Fibroblast of upper back skin (primary cell): Measurements from ENCODE around the gene GALNT14.
A peak's percentile ranks its signal among the peaks of the same experiment; 100 is the strongest.
"Not testable (repeated sequence)": the region's sequence is repeated elsewhere in the genome, so short reads cannot be mapped to it uniquely, and the experiment has no call there.

ENCODE experiments used
- DNase-seq: peaks from one replicate; pipeline ENCODE4 v3.0.0-alpha.2; 2013

The GALNT14 gene

DNA sequence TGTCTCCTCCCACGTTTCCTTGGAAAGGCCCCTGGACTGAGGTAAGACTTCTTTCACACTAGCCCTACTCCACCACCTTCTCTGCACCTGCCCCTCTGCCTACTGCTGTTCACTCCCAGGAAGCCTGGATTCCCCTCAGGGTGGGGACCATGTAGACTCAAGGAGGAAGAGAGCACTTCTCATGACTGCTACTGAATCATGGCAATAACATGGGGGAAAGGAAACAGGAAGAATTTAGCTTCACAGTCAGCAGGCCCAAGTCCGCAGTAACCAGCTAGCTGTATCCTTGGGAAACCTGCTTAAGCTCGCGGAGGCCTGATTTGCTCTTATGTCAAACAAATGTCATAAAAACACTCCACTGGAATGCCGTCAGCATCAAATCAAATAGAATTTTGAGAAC, 204.7 kb downstream of the GALNT14 start:
- DNase-seq, result no peak

- no peak for DNase-seq
Observed at GRCh38 chr2:30932870-30933269, 205.4 kb downstream of the GALNT14 start.

- no peak for DNase-seq
Observed at GRCh38 chr2:30931841-30932407, 206.3 kb downstream of the GALNT14 start.

DNA sequence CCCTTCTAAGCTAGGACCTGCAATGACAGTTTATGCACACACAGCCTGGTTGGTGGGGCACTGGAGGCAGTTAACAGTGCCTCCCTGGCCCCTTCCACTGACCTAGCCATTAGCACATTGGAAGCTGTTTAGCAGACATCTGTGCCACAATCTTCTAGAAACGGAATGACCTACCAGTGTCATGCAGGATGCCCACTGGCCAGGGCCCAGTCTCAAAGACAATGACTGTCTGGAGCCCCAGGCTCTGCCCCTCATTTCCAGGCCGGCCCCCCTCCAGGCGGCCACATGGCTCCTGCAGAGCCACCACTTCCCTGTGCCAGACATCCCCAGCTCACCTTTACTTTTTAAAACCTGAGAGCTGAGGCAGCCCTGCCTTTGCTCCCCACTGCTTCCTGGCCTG, 207.5 kb downstream of the GALNT14 start:
- no peak for DNase-seq

GRCh38 chr2:30927465-30928075, 210.7 kb downstream of the GALNT14 start:
- DNase-seq, result no peak

- DNase-seq, result no peak
Observed at GRCh38 chr2:30926606-30927005, 211.6 kb downstream of the GALNT14 start.

- no peak for DNase-seq
Observed at GRCh38 chr2:30923623-30924022, 214.6 kb downstream of the GALNT14 start.

GRCh38 chr2:30920511-30920910, 217.7 kb downstream of the GALNT14 start:
- no peak for DNase-seq

GRCh38 chr2:30915486-30915885, 222.8 kb downstream of the GALNT14 start:
- DNase-seq, result peak; percentile 7

- DNase-seq, result no peak
Observed at GRCh38 chr2:30914456-30914855, 223.8 kb downstream of the GALNT14 start.

GRCh38 chr2:30912056-30912455, 226.2 kb downstream of the GALNT14 start:
- DNase-seq, result no peak

- no peak for DNase-seq
Observed at GRCh38 chr2:30911327-30911726, 226.9 kb downstream of the GALNT14 start.

DNA sequence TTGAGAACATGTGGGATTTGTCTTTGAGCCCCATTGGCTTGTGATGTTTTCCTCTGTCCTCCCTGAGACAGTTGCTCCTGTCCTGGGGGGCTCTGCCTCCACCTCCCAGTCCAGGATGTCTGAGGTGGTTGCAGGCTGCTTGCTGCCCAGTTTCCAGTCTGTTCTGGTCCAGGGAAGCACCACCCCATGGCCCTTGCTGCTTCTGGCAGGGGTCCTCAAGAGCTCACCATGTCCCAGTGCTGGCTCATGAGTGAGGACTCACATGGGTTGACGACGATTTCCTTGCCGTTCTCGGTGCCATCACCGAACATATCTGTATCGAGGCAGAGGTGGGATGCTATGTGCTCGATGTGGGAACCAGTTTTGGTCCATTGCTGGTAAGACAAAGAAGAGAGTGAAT, 227.6 kb downstream of the GALNT14 start:
- DNase-seq, result no peak

GRCh38 chr2:30904437-30904836, 233.8 kb downstream of the GALNT14 start:
- not testable (repeated sequence) for DNase-seq

DNA sequence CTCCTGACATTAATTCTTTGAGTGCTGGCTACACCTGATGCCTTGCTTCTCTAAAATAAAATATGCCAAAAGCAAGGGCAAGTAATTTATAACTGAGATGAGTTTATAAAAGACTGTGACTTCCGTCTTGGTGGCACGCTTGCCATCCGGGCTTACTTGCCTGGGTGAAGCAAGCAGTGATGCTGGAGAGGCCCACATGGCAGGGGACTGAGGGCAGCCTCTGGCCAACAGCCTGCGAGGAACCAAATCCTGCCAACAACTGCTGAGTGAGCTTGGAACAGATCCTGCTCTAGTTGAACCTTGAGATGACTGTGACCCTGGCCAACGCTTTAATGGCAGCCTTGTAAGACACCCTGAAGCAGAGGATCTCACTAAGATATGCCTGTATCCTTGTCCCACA, 234.9 kb downstream of the GALNT14 start:
- no peak for DNase-seq

DNA sequence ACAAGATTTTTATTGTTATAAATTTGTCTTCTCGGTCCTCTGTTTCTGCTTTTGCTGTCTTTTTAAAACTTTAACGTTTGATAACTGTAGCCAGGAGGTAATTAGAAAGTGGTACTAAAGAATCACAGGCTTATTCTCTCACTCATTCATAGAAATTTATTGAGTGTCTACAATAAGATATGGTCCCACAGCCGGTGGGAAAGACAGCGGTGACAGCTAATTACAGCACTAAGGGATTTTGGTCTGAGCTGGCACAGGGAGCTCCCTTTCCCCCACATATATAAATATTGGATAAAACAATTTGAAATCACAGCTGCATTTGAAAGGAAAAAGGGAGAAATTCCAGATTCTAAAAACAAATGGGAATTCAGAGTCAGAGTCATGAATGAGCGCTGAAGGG, 237.9 kb downstream of the GALNT14 start:
- DNase-seq, result no peak

- no peak for DNase-seq
Observed at GRCh38 chr2:30899516-30900054, 238.7 kb downstream of the GALNT14 start.

DNA sequence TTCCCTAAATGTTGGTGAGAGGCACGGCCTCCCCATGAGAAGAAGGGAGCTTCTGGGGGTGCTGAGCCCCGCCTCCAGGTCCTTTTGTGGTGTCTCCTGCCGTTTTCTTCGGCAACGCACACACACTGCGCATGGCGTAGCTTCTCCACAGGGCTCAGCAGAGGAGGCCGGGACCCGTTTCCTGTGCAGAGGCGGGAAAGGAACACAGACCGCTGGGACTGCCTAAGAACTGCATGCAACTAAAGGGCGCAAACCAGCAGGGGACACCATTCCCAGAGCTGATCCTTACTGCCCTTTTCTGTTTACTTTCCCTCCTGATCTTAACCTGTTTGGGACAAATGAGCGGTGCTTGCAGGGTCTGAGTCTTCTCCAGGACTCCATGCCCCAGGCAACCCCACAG, 240.7 kb downstream of the GALNT14 start:
- DNase-seq, result no peak

- DNase-seq, result no peak
Observed at GRCh38 chr2:30894498-30895119, 243.6 kb downstream of the GALNT14 start.

- DNase-seq, result no peak
Observed at GRCh38 chr2:30888852-30889409, 249.3 kb downstream of the GALNT14 start.

- no peak for DNase-seq
Observed at GRCh38 chr2:30886080-30886479, 252.2 kb downstream of the GALNT14 start.

- no peak for DNase-seq
Observed at GRCh38 chr2:30883822-30884221, 254.4 kb downstream of the GALNT14 start.

DNA sequence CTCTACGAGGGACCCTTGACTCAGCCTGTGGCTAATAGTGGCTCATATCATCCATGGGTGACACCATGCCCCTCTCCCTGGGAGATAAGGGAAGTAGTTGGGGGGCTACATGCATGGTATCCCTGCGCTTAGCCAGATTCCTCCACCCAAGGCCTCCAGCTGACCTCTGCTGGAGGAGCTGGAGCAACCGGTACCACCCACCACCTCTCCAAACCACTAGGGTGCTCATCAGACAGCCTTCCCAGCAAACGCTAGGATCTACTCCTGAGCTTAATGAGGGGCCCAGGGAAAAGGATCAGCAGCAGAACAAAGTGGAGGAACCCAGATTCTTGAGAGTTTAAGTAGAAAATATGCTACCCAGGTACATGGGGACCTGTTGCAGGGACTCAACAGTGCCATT, 255.1 kb downstream of the GALNT14 start:
- no peak for DNase-seq

- no peak for DNase-seq
Observed at GRCh38 chr2:30880516-30880915, 257.7 kb downstream of the GALNT14 start.
